CD14-positive monocyte (primary cell): ENCODE data around the gene CALCA. TPM values are rescaled to one million over a fixed set of nuclear protein-coding genes. Genes with fewer than 3 reads are reported as not detected.

ENCODE experiments used
- DNase-seq, 3 donors: peaks; one replicate each; pipeline ENCODE4 v3.0.0-alpha.2; 2011 to 2022
- H2AFZ ChIP-seq: 2 replicates; pipeline ENCODE4 v1.6.0; 2012; ENCODE audit warnings: mild to moderate bottlenecking, low read depth, low read length, inconsistent platforms; ENCODE audit not compliant: insufficient read depth, poor library complexity, severe bottlenecking
- H3K27ac ChIP-seq, 2 donors: 1 replicate in 1 of 2; 2 replicates in 1 of 2; pipeline ENCODE4 v1.5.1; 2012 to 2013; ENCODE audit warnings: low read length in 2 of 2, control low read depth in 1 of 2, inconsistent platforms in 1 of 2, low read depth in 1 of 2, mild to moderate bottlenecking in 1 of 2
- H3K27me3 ChIP-seq, 2 donors: one replicate each; pipeline versions ENCODE4 v1.6.0 to v1.6.1; 2011 to 2013; ENCODE audit warnings: low read length in 2 of 2; ENCODE audit not compliant: control insufficient read depth in 2 of 2, insufficient read depth in 2 of 2
- H3K36me3 ChIP-seq, 2 donors: replicated peaks in 1 of 2; 1 replicate in 1 of 2; 2 replicates in 1 of 2; pipeline versions ENCODE4 v1.5.1 to v1.6.1; 2012 to 2013; ENCODE audit warnings: low read length in 2 of 2, control low read depth in 1 of 2, inconsistent platforms in 1 of 2, mild to moderate bottlenecking in 1 of 2; ENCODE audit not compliant: insufficient read depth in 2 of 2, control insufficient read depth in 1 of 2
- H3K4me1 ChIP-seq, 2 donors: 1 replicate in 1 of 2; 2 replicates in 1 of 2; pipeline versions ENCODE4 v1.5.1 to v1.6.1; 2012 to 2013; ENCODE audit warnings: low read length in 2 of 2, control low read depth in 1 of 2, inconsistent platforms in 1 of 2, mild to moderate bottlenecking in 1 of 2, moderate library complexity in 1 of 2; ENCODE audit not compliant: insufficient read depth in 2 of 2, control insufficient read depth in 1 of 2
- H3K4me2 ChIP-seq: replicated peaks from 2 replicates; pipeline ENCODE3; 2012; ENCODE audit warnings: low read length, moderate library complexity, mild to moderate bottlenecking; ENCODE audit not compliant: poor library complexity, severe bottlenecking; ENCODE audit errors: extremely low read depth
- H3K4me3 ChIP-seq, 3 experiments: fragments of 200-600 bp in 1 of 3; sonication (generic) in 1 of 3; replicated peaks in 1 of 3; 1 replicate in 2 of 3; 2 replicates in 1 of 3; pipeline ENCODE4 v1.5.1; 2011 to 2013; ENCODE audit warnings: low read length in 3 of 3, mild to moderate bottlenecking in 3 of 3, control low read depth in 2 of 3, low read depth in 2 of 3, inconsistent platforms in 1 of 3, moderate library complexity in 1 of 3
- H3K79me2 ChIP-seq: 2 replicates; pipeline ENCODE4 v1.6.0; 2012; ENCODE audit warnings: mild to moderate bottlenecking, control low read depth, inconsistent platforms, low read length, moderate library complexity; ENCODE audit not compliant: insufficient read depth
- H3K9ac ChIP-seq: 2 replicates; pipeline ENCODE4 v1.6.0; 2017; ENCODE audit warnings: low read length, mild to moderate bottlenecking; ENCODE audit not compliant: insufficient read depth, poor library complexity, severe bottlenecking
- H3K9me3 ChIP-seq, 2 donors: replicated peaks in 1 of 2; 1 replicate in 1 of 2; 2 replicates in 1 of 2; pipeline versions ENCODE4 v1.5.1 to v1.6.1; 2012 to 2013; ENCODE audit warnings: low read length in 2 of 2, control low read depth in 1 of 2; ENCODE audit not compliant: control insufficient read depth in 1 of 2, insufficient read depth in 1 of 2
- H4K20me1 ChIP-seq: 2 replicates; pipeline ENCODE4 v1.6.0; 2012; ENCODE audit warnings: mild to moderate bottlenecking, low read length, control low read depth, moderate library complexity; ENCODE audit not compliant: insufficient read depth
- H3K27ac Mint-ChIP-seq, 7 donors: one replicate each; pipeline ENCODE4 v1.8.0; 2020; ENCODE audit warnings: mild to moderate bottlenecking in 7 of 7, mixed read lengths in 7 of 7, moderate library complexity in 6 of 7, inconsistent platforms in 2 of 7
- H3K27me3 Mint-ChIP-seq, 3 donors: one replicate each; pipeline ENCODE4 v1.8.0; 2021 to 2022; ENCODE audit warnings: low read depth in 3 of 3, mild to moderate bottlenecking in 3 of 3, mixed read lengths in 3 of 3, moderate library complexity in 3 of 3, inconsistent platforms in 1 of 3
- H3K36me3 Mint-ChIP-seq, 2 donors: one replicate each; pipeline ENCODE4 v1.8.0; 2020; ENCODE audit warnings: mixed read lengths in 2 of 2, inconsistent platforms in 1 of 2, mild to moderate bottlenecking in 1 of 2
- H3K4me1 Mint-ChIP-seq: one replicate; pipeline ENCODE4 v1.8.0; 2020; ENCODE audit warnings: mild to moderate bottlenecking, mixed read lengths
- H3K4me3 Mint-ChIP-seq, 2 donors: one replicate each; pipeline ENCODE4 v1.8.0; 2020; ENCODE audit warnings: mild to moderate bottlenecking in 2 of 2, mixed read lengths in 2 of 2, moderate library complexity in 1 of 2
- H3K9me3 Mint-ChIP-seq, 7 donors: one replicate each; pipeline ENCODE4 v1.8.0; 2020 to 2022; ENCODE audit warnings: mixed read lengths in 7 of 7, mild to moderate bottlenecking in 6 of 7, moderate library complexity in 6 of 7, inconsistent platforms in 2 of 7
- CTCF ChIP-seq: fragments of 200-600 bp; IDR thresholded peaks from one replicate; pipeline ENCODE4 v1.8.0; 2022; ENCODE audit warnings: antibody characterized with exemption, mild to moderate bottlenecking
- WGBS: methylation state at CpG from one replicate; pipeline ENCODE4 v1.1.5; 2013; ENCODE audit warnings: missing lambda C conversion rate; ENCODE audit not compliant: insufficient coverage; 5-methylcytosine and 5-hydroxymethylcytosine counted together
- intact Hi-C, 2 donors: fragments of 100-400 bp; cut with micrococcal nuclease; formaldehyde crosslinking; loops; one replicate each; pipeline versions ENCODE4 v1.15.0 to v1.15.1; 2023
- polyA plus RNA-seq, 3 donors: library from polyadenylated mRNA; depleted of rRNA in 1 of 3; unstranded in 2 of 3; stranded (reverse) in 1 of 3; fragments of 300-500 nt in 2 of 3; fragments of >200 nt in 1 of 3; fragmentation: Illumina TruSeq in 2 of 3; gene quantifications; 1 replicate in 2 of 3; 2 replicates in 1 of 3; pipeline ENCODE4 v1.2.3, GENCODE V29; 2012 to 2021

Gene CALCA
- polyA plus RNA-seq, 3 donors: not detected

GRCh38 chr11:14972581-14973495 is 687 bp upstream of the CALCA start:
- Mint-ChIP-seq H3K27ac (peak overlapping the region in 1 of 7 donors; percentile 36), H3K9me3 (peaks cover 0 to 18% (median 2%) of the 10 kb centered on the region in 7 donors), H3K36me3 (no peaks in the 10 kb centered on the region), H3K27me3 (peaks cover 77 to 89% (median 78%) of the 10 kb centered on the region in 3 donors), H3K4me1 (peaks cover 25% of the 10 kb centered on the region), H3K4me3 (peak overlapping the region in 1 of 2 donors; percentile 73)
- Histone ChIP-seq H2AFZ (no peak overlapping the region), H3K4me3 (no peak overlapping the region), H3K36me3 (no peaks in the 10 kb centered on the region), H3K27me3 (peaks cover 59 to 80% of the 10 kb centered on the region in 2 donors), H3K9me3 (peaks cover 0 to 40% of the 10 kb centered on the region in 2 donors), H3K4me1 (no peaks in the 10 kb centered on the region), H4K20me1 (no peaks in the 10 kb centered on the region), H3K9ac (no peak overlapping the region), H3K4me2 (no peak overlapping the region), H3K27ac (no peak overlapping the region), H3K79me2 (no peaks in the 10 kb centered on the region)
- intact Hi-C loops: no loop called here
- 18% methylated on average over 13 of the region's 22 CpGs for WGBS
- no peak for TF ChIP-seq CTCF
- no peak for DNase-seq

GRCh38 chr11:14969901-14970323 is 2.2 kb downstream of the CALCA start:
- intact Hi-C loops: no loop called here
- DNase-seq: no peak
- peak; percentile 30 for TF ChIP-seq CTCF
- Histone ChIP-seq H3K4me1 (no peaks in the 10 kb centered on the region), H3K79me2 (no peaks in the 10 kb centered on the region), H3K9ac (no peak overlapping the region), H2AFZ (no peak overlapping the region), H3K9me3 (peaks cover 0 to 30% of the 10 kb centered on the region in 2 donors), H3K36me3 (no peaks in the 10 kb centered on the region), H4K20me1 (no peaks in the 10 kb centered on the region), H3K4me3 (no peak overlapping the region), H3K27ac (no peak overlapping the region), H3K4me2 (no peak overlapping the region), H3K27me3 (peaks cover 39 to 57% of the 10 kb centered on the region in 2 donors)
- 33% methylated on average over 7 of the region's 7 CpGs for WGBS
- Mint-ChIP-seq H3K36me3 (no peaks in the 10 kb centered on the region), H3K27ac (no peak overlapping the region), H3K27me3 (peaks cover 56 to 74% (median 58%) of the 10 kb centered on the region in 3 donors), H3K4me3 (no peak overlapping the region), H3K4me1 (peaks cover 22% of the 10 kb centered on the region), H3K9me3 (peaks cover 0 to 15% (median 0%) of the 10 kb centered on the region in 7 donors)
